HG02588 (cell line): ENCODE data around the gene LYPD6B.

Experiments used
- ATAC-seq: cut with Tn5 transposase; IDR thresholded peaks from one replicate; pipeline ENCODE4 v1.9.1; 2021; ENCODE audit warnings: mild to moderate bottlenecking, moderate library complexity; ENCODE audit not compliant: unreplicated experiment

Gene LYPD6B

DNA sequence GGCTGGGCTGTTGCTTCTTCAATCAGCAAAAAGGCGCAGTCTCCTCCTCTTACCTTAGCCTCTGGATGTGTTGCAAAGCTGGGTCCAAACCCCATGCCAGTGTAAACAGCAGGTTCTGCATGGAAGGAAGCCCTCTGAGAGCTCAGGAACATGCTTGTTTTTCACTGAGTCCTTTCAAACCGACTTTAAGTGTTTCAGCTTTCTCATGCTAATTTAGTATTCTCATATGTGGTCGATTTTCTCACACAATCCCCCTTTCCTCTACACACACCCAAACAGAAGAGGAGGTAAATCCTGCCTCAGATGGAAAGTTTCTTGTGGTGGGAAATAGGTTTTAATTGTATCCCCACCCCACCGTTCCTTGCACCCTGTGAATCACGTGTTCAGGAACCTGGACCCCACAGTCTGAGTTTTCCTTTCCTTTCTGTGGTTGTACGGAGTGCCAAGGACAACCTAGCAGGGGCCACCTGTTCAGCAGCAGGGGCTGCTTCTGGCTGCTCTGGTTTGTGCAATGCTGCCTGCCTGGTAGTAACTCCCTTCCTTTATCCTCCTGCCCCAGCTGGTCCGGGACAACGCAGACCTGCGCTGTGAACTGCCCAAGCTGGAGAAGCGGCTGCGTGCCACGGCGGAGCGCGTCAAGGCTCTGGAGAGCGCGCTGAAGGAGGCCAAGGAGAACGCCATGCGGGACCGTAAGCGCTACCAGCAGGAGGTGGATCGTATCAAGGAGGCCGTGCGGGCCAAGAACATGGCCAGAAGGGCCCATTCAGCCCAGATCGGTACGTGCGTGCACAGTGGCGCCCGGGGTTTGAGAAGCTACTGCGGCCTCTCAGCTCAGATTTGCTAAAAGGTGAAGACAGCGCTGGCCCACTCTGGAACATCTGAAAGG, 28.7 kb upstream of the LYPD6B start:
- no peak for ATAC-seq

GRCh38 chr2:149012545-149012944, 26.0 kb upstream of the LYPD6B start:
- ATAC-seq = no peak

DNA sequence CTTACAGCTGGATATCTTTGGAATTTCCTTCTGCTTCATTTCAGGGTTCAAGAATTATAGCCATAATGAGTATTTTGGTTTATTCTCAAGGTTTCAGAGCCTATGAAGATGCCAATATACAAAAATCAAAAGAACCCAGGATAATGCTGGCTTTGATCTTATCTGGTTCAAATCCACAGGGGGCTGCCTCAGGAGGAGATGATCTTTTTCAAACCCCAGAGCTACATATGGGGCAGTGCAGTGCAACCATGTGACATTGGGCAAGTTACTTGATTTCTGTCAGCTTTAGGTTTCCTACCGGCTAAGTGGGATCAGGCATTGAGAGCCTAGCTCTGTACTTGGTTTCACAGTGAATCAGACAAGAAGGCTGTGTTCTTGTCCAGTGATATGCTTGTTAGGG, 23.0 kb upstream of the LYPD6B start:
- no peak for ATAC-seq

DNA sequence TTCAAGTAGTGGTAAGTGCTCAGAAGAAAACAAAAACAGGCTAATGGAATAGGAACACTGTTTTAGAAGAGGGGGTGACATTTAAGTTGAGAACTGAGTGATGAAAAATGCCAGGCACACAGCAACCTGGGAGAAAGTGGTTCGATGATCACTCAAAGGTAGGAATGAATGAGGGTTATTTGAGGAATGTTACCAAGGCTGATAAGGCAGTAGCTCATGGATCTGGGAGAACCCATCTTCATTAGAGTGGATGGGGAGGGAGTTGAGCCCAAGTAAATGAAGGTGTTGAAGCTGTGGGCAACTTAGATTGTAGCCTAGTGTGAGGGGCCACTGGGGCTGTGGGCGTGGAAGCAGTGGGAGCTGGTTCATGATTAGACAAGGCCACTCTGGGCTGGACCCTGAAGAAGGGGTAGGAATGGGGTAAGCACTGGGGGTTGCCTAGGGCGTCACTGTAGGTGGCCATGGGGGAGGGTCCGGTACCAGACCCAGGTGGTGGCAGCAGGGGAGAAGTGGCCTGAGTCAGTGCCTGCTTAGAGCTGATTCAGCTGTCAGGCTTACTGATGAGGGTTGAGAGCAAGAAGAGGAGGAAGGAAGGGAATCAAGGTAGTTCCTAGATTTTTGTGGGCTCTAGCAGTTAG, 22.5 kb upstream of the LYPD6B start:
- ATAC-seq = no peak

DNA sequence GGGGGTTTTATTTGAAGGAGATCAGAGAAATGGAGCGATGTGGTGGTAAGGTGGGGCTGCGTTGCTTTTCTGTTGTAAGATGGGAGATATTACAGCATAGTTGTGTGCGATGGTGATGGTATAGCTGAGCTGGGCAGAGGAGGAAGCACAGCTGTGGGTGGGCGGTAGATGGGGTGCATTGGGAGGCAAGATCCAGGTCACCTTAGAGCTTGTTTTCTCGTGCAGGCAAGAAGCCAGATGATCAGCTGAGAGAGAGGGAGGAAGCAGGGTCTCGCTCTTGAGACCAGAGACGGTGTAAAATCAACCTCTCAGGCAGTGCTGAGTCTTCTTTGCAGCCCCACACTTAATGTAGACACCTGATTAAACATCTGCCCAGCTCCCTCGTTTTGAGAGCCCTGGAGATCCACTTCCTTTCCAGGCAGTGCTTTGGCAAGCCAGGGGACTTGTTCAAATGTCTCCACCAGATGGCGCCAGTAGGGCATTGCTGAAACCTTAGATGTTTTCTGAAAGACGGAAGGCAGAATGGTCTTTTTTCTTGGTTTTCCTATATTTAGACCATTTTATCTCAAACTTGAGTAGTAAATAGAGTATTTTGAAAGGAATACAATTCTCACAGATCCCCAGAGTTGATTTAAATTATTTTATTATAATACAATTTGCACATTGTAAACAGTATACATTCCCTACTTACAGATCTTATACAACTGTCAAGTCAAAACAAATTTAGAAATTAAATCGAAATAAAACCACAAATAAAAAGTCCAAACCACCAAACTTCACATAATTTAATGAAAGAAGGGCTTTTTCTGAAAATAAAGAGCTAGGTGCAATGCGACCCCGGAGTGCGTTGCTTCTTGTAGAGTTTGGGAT, 21.1 kb upstream of the LYPD6B start:
- ATAC-seq = no peak

DNA sequence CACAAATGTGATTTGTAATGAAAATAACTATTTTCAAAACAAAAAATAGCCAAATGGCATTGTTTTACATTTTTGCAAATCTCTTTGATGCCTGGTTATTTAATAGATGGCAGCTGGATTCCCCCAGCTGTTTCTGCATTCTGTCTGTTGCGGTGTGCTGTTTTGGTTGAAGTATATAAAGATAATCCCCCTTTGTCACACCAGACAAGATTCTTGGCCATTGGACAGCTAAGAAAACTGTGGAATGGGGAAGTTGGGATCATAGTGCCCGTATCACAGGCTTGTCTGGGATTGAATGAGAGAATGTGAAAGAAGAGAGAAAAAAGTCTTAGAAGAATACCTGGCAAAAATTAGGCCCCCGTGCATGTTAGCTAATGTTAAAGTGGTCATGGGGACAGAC, 19.5 kb upstream of the LYPD6B start:
- no peak for ATAC-seq

DNA sequence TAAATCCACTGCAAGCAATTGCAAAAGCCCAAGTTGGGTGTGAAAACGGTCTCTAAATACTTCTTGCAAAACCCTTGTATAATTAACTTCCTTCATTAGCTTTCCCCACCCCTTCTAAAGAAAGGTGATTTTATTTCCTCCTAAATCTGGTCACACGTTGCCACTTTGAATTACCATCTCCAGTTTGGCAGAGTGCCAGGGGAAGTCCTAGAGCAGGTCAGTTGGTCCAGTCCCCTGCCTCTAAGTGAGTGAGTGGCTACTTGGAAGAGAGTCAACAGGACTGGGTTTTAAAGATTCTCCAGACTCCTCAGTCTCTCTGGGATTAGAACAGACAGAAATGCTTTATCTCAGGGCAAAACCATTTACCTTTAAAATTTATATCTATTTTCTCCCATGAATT, 18.7 kb upstream of the LYPD6B start:
- ATAC-seq = no peak

- peak; percentile 33 for ATAC-seq
Observed at GRCh38 chr2:149020432-149020851, 18.1 kb upstream of the LYPD6B start.

GRCh38 chr2:149021271-149021719, 17.2 kb upstream of the LYPD6B start:
- peak; percentile 68 for ATAC-seq

GRCh38 chr2:149021761-149022160, 16.7 kb upstream of the LYPD6B start:
- ATAC-seq = peak; percentile 68

GRCh38 chr2:149023091-149023490, 15.4 kb upstream of the LYPD6B start:
- ATAC-seq = no peak

- no peak for ATAC-seq
Observed at GRCh38 chr2:149027590-149028250, 10.8 kb upstream of the LYPD6B start.

GRCh38 chr2:149028377-149028776, 10.1 kb upstream of the LYPD6B start:
- ATAC-seq = no peak

GRCh38 chr2:149028891-149029290, 9.6 kb upstream of the LYPD6B start:
- no peak for ATAC-seq

DNA sequence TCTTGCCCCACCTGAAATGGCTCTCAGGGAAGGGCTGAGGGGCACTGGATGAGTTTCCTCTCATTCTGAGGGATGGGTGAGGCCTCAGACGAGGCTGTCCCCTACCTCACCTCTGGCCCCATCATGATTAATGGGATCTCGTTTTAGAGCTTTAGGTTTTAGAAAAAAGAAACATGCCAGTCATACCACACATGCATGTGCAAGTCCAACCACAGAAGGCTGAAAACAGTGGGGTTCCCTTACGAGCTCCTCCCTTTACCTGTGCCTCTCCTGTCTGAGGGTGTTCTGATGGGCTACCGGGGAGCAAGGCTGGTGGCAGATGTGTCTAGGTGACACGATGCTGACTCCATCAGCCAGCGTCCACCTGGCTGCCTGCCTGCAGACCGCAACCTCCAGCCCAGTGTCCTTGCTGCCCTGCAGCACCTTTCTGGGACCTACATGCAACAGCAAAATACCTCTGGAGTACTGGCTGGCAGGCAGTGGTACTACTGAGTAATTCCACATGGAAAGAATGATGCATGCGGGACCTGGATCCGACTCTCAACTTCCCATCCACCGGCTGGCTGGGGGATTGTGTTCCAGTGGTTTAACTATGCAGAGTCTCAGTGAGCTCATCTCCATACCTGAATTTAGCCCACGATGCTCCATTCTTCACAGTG, 9.1 kb upstream of the LYPD6B start:
- ATAC-seq = no peak

GRCh38 chr2:149031396-149031795, 7.1 kb upstream of the LYPD6B start:
- no peak for ATAC-seq

- ATAC-seq = no peak
Observed at GRCh38 chr2:149033716-149034115, 4.8 kb upstream of the LYPD6B start.

- no peak for ATAC-seq
Observed at GRCh38 chr2:149034406-149034805, 4.1 kb upstream of the LYPD6B start.

DNA sequence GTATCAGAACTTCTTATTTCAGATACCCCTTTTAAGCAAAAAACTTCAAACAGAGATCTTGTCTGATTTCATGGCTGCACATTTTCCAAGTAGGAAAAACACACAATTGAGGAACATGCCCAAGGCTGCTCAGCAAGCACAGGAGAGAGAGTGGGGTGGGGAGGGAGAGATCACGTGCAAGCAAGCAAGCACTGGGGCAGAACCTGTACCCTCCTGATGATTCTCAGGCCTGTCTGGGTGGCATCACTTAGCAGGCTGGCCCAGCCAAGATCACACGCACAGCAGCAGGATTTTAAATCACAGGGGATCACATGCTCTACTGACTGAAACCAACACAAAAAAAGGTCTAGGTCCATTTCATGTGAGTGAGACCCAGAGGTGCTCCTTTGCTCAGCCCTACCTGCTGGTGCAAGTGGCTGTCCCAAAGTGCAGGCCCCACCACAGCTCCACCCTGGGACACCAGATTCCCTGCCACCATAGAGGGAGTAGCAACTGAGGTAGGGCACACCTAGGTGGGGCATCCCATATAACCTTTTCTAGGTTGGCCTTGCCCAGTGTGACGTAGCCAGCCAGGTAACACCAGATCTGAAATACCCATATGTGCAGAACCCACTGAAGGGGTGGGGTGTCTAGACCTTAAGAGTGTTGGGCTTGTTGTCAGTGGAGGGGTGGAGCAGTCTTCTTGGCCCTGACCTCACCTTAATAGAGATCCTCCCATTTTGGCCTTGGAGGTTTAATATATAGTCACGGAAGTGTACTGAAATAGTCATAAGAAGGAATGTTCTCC, 1.8 kb upstream of the LYPD6B start:
- ATAC-seq = no peak
